Caco-2 (cell line): ENCODE data around the gene CCDC148. TPM values are rescaled to one million over a fixed set of nuclear protein-coding genes. Genes with fewer than 3 reads are reported as not detected.

ENCODE experiments used
- BruUV-seq: library from RNA; stranded (reverse); fragments of 400-500 nt; replicated peaks from 2 replicates; lab custom pipeline; 2021; lab: Mats Ljungman, UMichigan
- CTCF ChIA-PET: fragments of 300-600 bp; sonication (Branson Sonifier 250); formaldehyde crosslinking; loops from one replicate; lab custom pipeline; 2022; ENCODE audit warnings: antibody characterized with exemption; lab: Charles Lee
- POLR2A ChIA-PET: fragments of 300-600 bp; sonication (Branson Sonifier 250); formaldehyde crosslinking; loops from one replicate; lab custom pipeline; 2022; ENCODE audit warnings: antibody characterized with exemption; lab: Charles Lee
- DNase-seq, 2 experiments: peaks; one replicate each; pipeline versions ENCODE4 v3.0.0 to v3.0.0-alpha.2; 2020 to 2022
- H3K27me3 ChIP-seq: replicated peaks from 2 replicates; pipeline ENCODE4 v1.6.0; 2011; ENCODE audit warnings: low read length; ENCODE audit not compliant: control insufficient read depth, insufficient read depth
- H3K36me3 ChIP-seq: 2 replicates; pipeline ENCODE4 v1.5.1; 2011; ENCODE audit warnings: low read length; ENCODE audit not compliant: control insufficient read depth, insufficient read depth
- H3K4me1 ChIP-seq: fragments of 250-450 bp; sonication (Bioruptor Pico); 2 replicates; pipeline ENCODE4 v1.5.1; 2020; ENCODE audit warnings: mild to moderate bottlenecking
- H3K4me3 ChIP-seq: 2 replicates; pipeline ENCODE4 v1.5.1; 2011; ENCODE audit warnings: low read depth, mild to moderate bottlenecking, control low read depth, low read length
- H3K9me3 ChIP-seq: fragments of 250-450 bp; sonication (Bioruptor Pico); 2 replicates; pipeline ENCODE4 v1.5.1; 2020; ENCODE audit warnings: mild to moderate bottlenecking, moderate library complexity
- H3K27ac Mint-ChIP-seq: one replicate; pipeline ENCODE4 v1.8.0; 2022; ENCODE audit warnings: mixed read lengths; ENCODE audit not compliant: unreplicated experiment
- H3K27me3 Mint-ChIP-seq: one replicate; pipeline ENCODE4 v1.8.0; 2022; ENCODE audit warnings: mixed read lengths; ENCODE audit not compliant: insufficient read depth, unreplicated experiment
- H3K36me3 Mint-ChIP-seq: one replicate; pipeline ENCODE4 v1.8.0; 2022; ENCODE audit warnings: mild to moderate bottlenecking, mixed read lengths; ENCODE audit not compliant: insufficient read depth, unreplicated experiment
- H3K4me1 Mint-ChIP-seq: one replicate; pipeline ENCODE4 v1.8.0; 2022; ENCODE audit warnings: low read depth, mixed read lengths; ENCODE audit not compliant: unreplicated experiment
- H3K4me3 Mint-ChIP-seq: one replicate; pipeline ENCODE4 v1.8.0; 2022; ENCODE audit warnings: mild to moderate bottlenecking, moderate library complexity, mixed read lengths; ENCODE audit not compliant: unreplicated experiment
- H3K9me3 Mint-ChIP-seq: one replicate; pipeline ENCODE4 v1.8.0; 2022; ENCODE audit warnings: mixed read lengths; ENCODE audit not compliant: unreplicated experiment
- intact Hi-C: fragments of 100-400 bp; cut with micrococcal nuclease; formaldehyde crosslinking; loops from one replicate; pipeline ENCODE4 v1.10.0; 2022; ENCODE audit not compliant: unreplicated experiment
- total RNA-seq: library from RNA; stranded (reverse); gene quantifications from 2 replicates; pipeline ENCODE4 v1.2.3, GENCODE V29; 2022
- TF ChIP-seq, protein P1 (sequence below), 2 experiments: fragments of 200-600 bp in 1 of 2; IDR thresholded peaks; 1 replicate in 1 of 2; 2 replicates in 1 of 2; pipeline versions ENCODE4 v1.5.1 to v1.8.0; 2011 to 2022; ENCODE audit warnings: antibody characterized with exemption in 1 of 2, control low read depth in 1 of 2, inconsistent platforms in 1 of 2, low read depth in 1 of 2, low read length in 1 of 2, mild to moderate bottlenecking in 1 of 2, moderate library complexity in 1 of 2; ENCODE audit not compliant: insufficient read depth in 1 of 2, severe bottlenecking in 1 of 2, unreplicated experiment in 1 of 2

The CCDC148 gene
- total RNA-seq, 1 experiment from 2014 or later: 6.3 TPM

DNA sequence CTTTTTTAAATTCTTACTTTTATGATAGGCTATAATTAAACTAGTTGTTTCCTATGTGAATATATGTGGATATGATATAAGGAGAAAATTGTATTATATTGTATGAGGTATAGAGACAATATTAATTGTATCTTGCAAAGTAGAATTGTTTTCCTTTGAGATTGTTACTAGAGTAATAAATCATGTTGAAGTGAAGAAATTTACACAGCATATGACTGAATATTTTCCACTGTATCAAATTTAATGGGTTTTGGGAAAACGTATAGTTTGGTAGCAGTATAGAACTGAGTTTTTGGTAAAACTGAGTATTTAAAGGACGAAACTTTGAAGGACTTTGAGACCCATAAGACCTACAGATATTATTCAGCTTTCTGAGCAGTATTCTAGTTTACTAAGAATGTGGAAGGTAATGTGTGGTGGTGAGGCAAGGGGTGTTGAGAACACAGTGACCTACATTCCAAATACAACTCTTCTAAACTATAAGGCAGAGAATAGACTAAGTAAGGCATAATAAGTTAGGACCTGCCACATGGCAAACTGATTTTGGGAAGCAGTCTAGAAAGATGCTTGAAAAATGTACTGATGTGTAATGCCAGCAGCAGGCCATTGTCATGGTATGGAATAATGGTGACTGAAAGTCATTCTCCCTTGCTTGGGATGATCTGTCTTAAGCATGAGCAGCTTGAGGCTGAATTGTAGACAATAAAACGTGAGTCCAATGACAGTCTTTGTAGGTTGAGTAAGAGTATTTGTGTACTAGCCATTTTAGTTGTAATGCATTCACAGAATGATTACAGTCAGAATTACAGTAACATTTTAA, 29.8 kb upstream of the CCDC148 start:
- BruUV-seq: no TSS peak
- Mint-ChIP-seq H3K4me1 (peaks cover 20% of the 10 kb centered on the region), H3K4me3 (no peak overlapping the region), H3K27ac (no peak overlapping the region), H3K27me3 (no peaks in the 10 kb centered on the region), H3K36me3 (peaks cover 5% of the 10 kb centered on the region), H3K9me3 (peaks cover 9% of the 10 kb centered on the region)
- intact Hi-C loops: no loop called here
- TF ChIP-seq, protein P1, sequence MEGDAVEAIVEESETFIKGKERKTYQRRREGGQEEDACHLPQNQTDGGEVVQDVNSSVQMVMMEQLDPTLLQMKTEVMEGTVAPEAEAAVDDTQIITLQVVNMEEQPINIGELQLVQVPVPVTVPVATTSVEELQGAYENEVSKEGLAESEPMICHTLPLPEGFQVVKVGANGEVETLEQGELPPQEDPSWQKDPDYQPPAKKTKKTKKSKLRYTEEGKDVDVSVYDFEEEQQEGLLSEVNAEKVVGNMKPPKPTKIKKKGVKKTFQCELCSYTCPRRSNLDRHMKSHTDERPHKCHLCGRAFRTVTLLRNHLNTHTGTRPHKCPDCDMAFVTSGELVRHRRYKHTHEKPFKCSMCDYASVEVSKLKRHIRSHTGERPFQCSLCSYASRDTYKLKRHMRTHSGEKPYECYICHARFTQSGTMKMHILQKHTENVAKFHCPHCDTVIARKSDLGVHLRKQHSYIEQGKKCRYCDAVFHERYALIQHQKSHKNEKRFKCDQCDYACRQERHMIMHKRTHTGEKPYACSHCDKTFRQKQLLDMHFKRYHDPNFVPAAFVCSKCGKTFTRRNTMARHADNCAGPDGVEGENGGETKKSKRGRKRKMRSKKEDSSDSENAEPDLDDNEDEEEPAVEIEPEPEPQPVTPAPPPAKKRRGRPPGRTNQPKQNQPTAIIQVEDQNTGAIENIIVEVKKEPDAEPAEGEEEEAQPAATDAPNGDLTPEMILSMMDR (IDR thresholded peaks at IDR 0.05; ENCODE audit: insufficient read depth in 1 of 2, low read depth in 1 of 2, low read length in 1 of 2, severe bottlenecking in 1 of 2, unreplicated experiment in 1 of 2): no peak
- Histone ChIP-seq H3K4me3 (no peak overlapping the region), H3K27me3 (no peaks in the 10 kb centered on the region), H3K9me3 (no peaks in the 10 kb centered on the region), H3K36me3 (no peaks in the 10 kb centered on the region), H3K4me1 (0 out of 2 replicates have a peak, but pooled peaks cover 6% of the 10 kb centered on the region)
- DNase-seq: no peak
- ChIA-PET CTCF (no interaction called here), POLR2A (no interaction called here)

DNA sequence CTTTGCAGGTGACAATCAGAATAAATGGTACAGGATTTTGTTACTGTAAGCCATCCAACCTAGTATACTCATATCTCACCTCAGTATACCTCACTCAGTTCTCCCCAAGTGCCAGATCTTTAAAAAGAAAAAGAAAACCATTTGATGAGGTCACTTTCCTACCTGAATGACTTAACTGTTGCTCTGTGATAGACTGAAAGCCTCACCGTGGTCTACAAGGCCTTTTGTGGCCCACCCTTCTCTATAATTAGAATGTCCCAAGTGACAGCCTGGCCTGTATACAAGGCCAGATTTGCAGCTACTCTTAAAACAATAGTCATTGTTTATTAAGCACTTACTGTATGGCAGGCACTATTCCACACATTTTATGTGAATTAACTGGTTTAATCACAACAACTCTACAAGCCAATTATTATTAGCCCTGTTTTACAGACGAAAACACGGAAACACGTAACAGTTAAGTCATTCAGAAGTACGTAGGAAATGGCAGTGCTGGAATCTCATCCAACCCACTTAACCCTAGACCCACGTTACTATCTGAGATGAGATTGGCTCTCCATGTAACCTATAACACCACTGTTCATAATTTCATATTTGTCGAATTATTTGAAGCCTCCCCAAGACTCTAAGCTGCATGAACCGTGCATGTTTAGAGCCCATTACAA, 28.5 kb upstream of the CCDC148 start:
- BruUV-seq: no TSS peak
- H3K4me1 Mint-ChIP-seq: peaks cover 20% of the 10 kb centered on the region
- CTCF ChIA-PET: no interaction called here

GRCh38 chr2:158482594-158482993, 26.0 kb upstream of the CCDC148 start:
- Mint-ChIP-seq H3K36me3 (peaks cover 17% of the 10 kb centered on the region), H3K27ac (no peak overlapping the region), H3K27me3 (no peaks in the 10 kb centered on the region), H3K4me1 (peaks cover 7% of the 10 kb centered on the region), H3K9me3 (peaks cover 9% of the 10 kb centered on the region), H3K4me3 (no peak overlapping the region)
- intact Hi-C loops: no loop called here
- DNase-seq: no peak
- TF ChIP-seq, protein P1 (IDR thresholded peaks at IDR 0.05; ENCODE audit: insufficient read depth in 1 of 2, low read depth in 1 of 2, low read length in 1 of 2, severe bottlenecking in 1 of 2, unreplicated experiment in 1 of 2): no peak
- H3K27me3 ChIP-seq: no peaks in the 10 kb centered on the region
- no peaks in the 10 kb centered on the region for H3K36me3 ChIP-seq
- POLR2A ChIA-PET: no interaction called here
- 0 out of 2 replicates have a peak, but pooled peaks cover 6% of the 10 kb centered on the region for H3K4me1 ChIP-seq
- CTCF ChIA-PET: no interaction called here
- no peaks in the 10 kb centered on the region for H3K9me3 ChIP-seq
- no TSS peak for BruUV-seq
- no peak overlapping the region for H3K4me3 ChIP-seq

More for the DNA sequence above, 28.5 kb upstream of the CCDC148 start:
- intact Hi-C loops: no loop called here
- Histone ChIP-seq H3K36me3 (no peaks in the 10 kb centered on the region), H3K4me1 (0 out of 2 replicates have a peak, but pooled peaks cover 6% of the 10 kb centered on the region), H3K9me3 (no peaks in the 10 kb centered on the region), H3K27me3 (no peaks in the 10 kb centered on the region), H3K4me3 (no peak overlapping the region)
- H3K9me3 Mint-ChIP-seq: peaks cover 9% of the 10 kb centered on the region
- H3K27ac Mint-ChIP-seq: no peak overlapping the region
- peaks cover 12% of the 10 kb centered on the region for H3K36me3 Mint-ChIP-seq
- POLR2A ChIA-PET: no interaction called here
- DNase-seq: no peak
- H3K4me3 Mint-ChIP-seq: no peak overlapping the region
- no peaks in the 10 kb centered on the region for H3K27me3 Mint-ChIP-seq
- TF ChIP-seq, protein P1 (IDR thresholded peaks at IDR 0.05; ENCODE audit: insufficient read depth in 1 of 2, low read depth in 1 of 2, low read length in 1 of 2, severe bottlenecking in 1 of 2, unreplicated experiment in 1 of 2): no peak
